ENCODE data around the gene ABHD17A. TPM values are rescaled to one million over a fixed set of nuclear protein-coding genes. Genes with fewer than 3 reads are reported as not detected.
"Not testable (repeated sequence)": the region's sequence is repeated elsewhere in the genome, so short reads cannot be mapped to it uniquely, and the experiment has no call there.

Gene ABHD17A
- total RNA-seq (2021) (55.0 to 60.7 TPM (median 57.3 TPM) in 3 replicates), Bru-seq, nascent RNA (percentile 56 among the genes with signal in this experiment)
- long read RNA-seq, experiment 1, full-length matches to known transcripts: 201 of 250 reads
- long read RNA-seq, experiment 1, partial matches to known transcripts: 28 of 250 reads
- long read RNA-seq, experiment 1, other reads (novel, unspliced or antisense): 21 of 250 reads
- long read RNA-seq, experiment 2, full-length matches to known transcripts: 71 of 99 reads
- long read RNA-seq, experiment 2, partial matches to known transcripts: 22 of 99 reads
- long read RNA-seq, experiment 2, other reads (novel, unspliced or antisense): 6 of 99 reads
- long read RNA-seq, experiment 3: 0 reads

DNA sequence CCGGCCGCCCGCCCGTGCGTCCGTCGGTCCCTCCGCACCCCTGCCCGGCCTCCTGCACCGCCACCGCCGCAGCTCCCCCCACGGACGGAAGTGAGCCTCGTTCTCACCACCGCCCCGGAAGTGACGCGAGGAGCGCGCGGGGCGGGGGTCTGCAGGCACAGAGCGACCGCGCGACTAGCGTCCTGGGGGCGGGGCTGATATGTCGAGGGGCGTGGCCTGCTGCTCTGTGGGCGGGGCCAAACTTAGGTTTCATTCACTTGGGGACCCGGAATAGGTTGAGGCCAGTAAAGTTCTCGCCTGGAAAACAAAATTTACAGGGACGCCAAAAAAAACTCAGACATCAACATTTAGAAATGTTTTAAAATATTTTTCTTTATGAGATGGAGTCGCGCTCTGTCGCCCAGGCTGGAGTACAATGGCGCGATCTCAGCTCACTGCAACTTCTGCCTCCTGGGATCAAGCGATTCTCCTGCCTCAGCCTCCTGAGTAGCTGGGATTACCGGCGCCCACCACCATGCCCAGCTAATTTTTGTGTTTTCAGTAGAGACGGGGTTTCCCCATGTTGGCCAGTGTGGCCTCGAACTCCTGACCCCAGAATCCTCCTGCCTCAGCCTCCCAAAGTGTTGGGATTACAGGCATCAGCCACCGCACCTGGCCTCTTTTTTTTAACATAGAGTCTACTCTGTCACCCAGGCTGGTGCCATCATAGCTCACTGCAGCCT is at the start of gene ABHD17A:
Gene ABHD17A, minus strand, starts transcription at position 99 of the 722 bp plus-strand sequence. CDS start 3,930 bp downstream, outside the sequence.
- not testable (repeated sequence) for H3K9me3 Mint-ChIP-seq; H3K27me3 Mint-ChIP-seq (ENCODE audit: low read depth); H3K36me3 Mint-ChIP-seq
- Mint-ChIP-seq H3K27ac (peak within 1 kb of the TSS; percentile 91), H3K4me3 (peak within 1 kb of the TSS; percentile 98), H3K4me1 (peaks cover 27% of the 10 kb centered on the region)
- TF ChIP-seq ETV6 (CRISPR knock-in tag; IDR thresholded peaks at IDR 0.05) (0 out of 2 replicates have a peak, but pooled peaks have one; percentile 4), CREM (CRISPR knock-in tag; IDR thresholded peaks at IDR 0.05) (peak; percentile 91), SP1 (CRISPR knock-in tag; conservative IDR thresholded peaks at IDR 0.05) (peak; percentile 95), GABPB1 (CRISPR knock-in tag; IDR thresholded peaks at IDR 0.05) (peak; percentile 79; the same call in 1 of the 2 replicates), FOXK1 (CRISPR knock-in tag; IDR thresholded peaks at IDR 0.05) (0 out of 2 replicates have a peak, but pooled peaks have one; percentile 36), CREB1 (CRISPR knock-in tag; IDR thresholded peaks at IDR 0.05) (0 out of 2 replicates have a peak, but pooled peaks have one; percentile 37)
- TF ChIP-seq, protein P1, sequence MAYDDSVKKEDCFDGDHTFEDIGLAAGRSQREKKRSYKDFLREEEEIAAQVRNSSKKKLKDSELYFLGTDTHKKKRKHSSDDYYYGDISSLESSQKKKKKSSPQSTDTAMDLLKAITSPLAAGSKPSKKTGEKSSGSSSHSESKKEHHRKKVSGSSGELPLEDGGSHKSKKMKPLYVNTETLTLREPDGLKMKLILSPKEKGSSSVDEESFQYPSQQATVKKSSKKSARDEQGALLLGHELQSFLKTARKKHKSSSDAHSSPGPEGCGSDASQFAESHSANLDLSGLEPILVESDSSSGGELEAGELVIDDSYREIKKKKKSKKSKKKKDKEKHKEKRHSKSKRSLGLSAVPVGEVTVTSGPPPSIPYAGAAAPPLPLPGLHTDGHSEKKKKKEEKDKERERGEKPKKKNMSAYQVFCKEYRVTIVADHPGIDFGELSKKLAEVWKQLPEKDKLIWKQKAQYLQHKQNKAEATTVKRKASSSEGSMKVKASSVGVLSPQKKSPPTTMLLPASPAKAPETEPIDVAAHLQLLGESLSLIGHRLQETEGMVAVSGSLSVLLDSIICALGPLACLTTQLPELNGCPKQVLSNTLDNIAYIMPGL (CRISPR knock-in tag; IDR thresholded peaks at IDR 0.05): peak; percentile 33; the same call in 1 of the 2 replicates
- TF ChIP-seq, protein P2, sequence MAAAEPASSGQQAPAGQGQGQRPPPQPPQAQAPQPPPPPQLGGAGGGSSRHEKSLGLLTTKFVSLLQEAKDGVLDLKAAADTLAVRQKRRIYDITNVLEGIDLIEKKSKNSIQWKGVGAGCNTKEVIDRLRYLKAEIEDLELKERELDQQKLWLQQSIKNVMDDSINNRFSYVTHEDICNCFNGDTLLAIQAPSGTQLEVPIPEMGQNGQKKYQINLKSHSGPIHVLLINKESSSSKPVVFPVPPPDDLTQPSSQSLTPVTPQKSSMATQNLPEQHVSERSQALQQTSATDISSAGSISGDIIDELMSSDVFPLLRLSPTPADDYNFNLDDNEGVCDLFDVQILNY (CRISPR knock-in tag; IDR thresholded peaks at IDR 0.05): 0 out of 2 replicates have a peak, but pooled peaks have one; percentile 60
- CTCF ChIA-PET: interaction anchor here (0.7 to 2.8 kb wide), 8 partner anchors 9 to 156 kb away, joined by 3 to 14 read pairs (median 4); no protein-coding TSS in a partner anchor
- DNase-seq (ENCODE audit: low spot score) (peak; percentile 94), ATAC-seq (peak; percentile 84)
- POLR2A ChIA-PET: interaction anchor here (1.1 kb wide), 2 partner anchors 9 to 10 kb away, joined by 4 to 5 read pairs; no protein-coding TSS in a partner anchor

- ATAC-seq: no peak
- Mint-ChIP-seq H3K4me3 (no peak overlapping the region), H3K27me3 (ENCODE audit: low read depth) (peaks cover 23% of the 10 kb centered on the region), H3K9me3 (peaks cover 12% of the 10 kb centered on the region), H3K27ac (no peak overlapping the region), H3K36me3 (peaks cover 7% of the 10 kb centered on the region), H3K4me1 (no peaks in the 10 kb centered on the region)
- TF ChIP-seq, protein P3, sequence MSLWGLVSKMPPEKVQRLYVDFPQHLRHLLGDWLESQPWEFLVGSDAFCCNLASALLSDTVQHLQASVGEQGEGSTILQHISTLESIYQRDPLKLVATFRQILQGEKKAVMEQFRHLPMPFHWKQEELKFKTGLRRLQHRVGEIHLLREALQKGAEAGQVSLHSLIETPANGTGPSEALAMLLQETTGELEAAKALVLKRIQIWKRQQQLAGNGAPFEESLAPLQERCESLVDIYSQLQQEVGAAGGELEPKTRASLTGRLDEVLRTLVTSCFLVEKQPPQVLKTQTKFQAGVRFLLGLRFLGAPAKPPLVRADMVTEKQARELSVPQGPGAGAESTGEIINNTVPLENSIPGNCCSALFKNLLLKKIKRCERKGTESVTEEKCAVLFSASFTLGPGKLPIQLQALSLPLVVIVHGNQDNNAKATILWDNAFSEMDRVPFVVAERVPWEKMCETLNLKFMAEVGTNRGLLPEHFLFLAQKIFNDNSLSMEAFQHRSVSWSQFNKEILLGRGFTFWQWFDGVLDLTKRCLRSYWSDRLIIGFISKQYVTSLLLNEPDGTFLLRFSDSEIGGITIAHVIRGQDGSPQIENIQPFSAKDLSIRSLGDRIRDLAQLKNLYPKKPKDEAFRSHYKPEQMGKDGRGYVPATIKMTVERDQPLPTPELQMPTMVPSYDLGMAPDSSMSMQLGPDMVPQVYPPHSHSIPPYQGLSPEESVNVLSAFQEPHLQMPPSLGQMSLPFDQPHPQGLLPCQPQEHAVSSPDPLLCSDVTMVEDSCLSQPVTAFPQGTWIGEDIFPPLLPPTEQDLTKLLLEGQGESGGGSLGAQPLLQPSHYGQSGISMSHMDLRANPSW (CRISPR knock-in tag; conservative IDR thresholded peaks at IDR 0.05; ENCODE audit: low read depth): no peak
- TF ChIP-seq PRRX2 (CRISPR knock-in tag; IDR thresholded peaks at IDR 0.05): no peak
- no peak for TF ChIP-seq ZNF138 (CRISPR knock-in tag; conservative IDR thresholded peaks at IDR 0.05)
- no peak for TF ChIP-seq SMAD3 (CRISPR knock-in tag; IDR thresholded peaks at IDR 0.05; ENCODE audit: borderline replicate concordance)
- TF ChIP-seq NR2C2 (CRISPR knock-in tag; IDR thresholded peaks at IDR 0.05): no peak
- TF ChIP-seq, protein P4, sequence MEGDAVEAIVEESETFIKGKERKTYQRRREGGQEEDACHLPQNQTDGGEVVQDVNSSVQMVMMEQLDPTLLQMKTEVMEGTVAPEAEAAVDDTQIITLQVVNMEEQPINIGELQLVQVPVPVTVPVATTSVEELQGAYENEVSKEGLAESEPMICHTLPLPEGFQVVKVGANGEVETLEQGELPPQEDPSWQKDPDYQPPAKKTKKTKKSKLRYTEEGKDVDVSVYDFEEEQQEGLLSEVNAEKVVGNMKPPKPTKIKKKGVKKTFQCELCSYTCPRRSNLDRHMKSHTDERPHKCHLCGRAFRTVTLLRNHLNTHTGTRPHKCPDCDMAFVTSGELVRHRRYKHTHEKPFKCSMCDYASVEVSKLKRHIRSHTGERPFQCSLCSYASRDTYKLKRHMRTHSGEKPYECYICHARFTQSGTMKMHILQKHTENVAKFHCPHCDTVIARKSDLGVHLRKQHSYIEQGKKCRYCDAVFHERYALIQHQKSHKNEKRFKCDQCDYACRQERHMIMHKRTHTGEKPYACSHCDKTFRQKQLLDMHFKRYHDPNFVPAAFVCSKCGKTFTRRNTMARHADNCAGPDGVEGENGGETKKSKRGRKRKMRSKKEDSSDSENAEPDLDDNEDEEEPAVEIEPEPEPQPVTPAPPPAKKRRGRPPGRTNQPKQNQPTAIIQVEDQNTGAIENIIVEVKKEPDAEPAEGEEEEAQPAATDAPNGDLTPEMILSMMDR (IDR thresholded peaks at IDR 0.05): no peak
- TF ChIP-seq RORB (CRISPR knock-in tag; IDR thresholded peaks at IDR 0.05): no peak
- no peak for DNase-seq (ENCODE audit: low spot score)
- ChIA-PET POLR2A (no interaction called here), CTCF (interaction anchor here (0.5 to 0.8 kb wide), 2 partner anchors 12 to 85 kb away, joined by 4 to 6 read pairs; no protein-coding TSS in a partner anchor)
These were observed 48.6 kb upstream of the ABHD17A start for GRCh38 chr19:1933942-1934341.
